Measurements from ENCODE around the gene MRPL4.
"Not testable (repeated sequence)": the region's sequence is repeated elsewhere in the genome, so short reads cannot be mapped to it uniquely, and the experiment has no call there.

MRPL4 gene

GRCh38 chr19:10259162-10259905, 7.3 kb downstream of the MRPL4 start:
- in situ Hi-C loops (cut with MboI; ENCODE audit: low sequenced_read_pairs): no loop called here

DNA sequence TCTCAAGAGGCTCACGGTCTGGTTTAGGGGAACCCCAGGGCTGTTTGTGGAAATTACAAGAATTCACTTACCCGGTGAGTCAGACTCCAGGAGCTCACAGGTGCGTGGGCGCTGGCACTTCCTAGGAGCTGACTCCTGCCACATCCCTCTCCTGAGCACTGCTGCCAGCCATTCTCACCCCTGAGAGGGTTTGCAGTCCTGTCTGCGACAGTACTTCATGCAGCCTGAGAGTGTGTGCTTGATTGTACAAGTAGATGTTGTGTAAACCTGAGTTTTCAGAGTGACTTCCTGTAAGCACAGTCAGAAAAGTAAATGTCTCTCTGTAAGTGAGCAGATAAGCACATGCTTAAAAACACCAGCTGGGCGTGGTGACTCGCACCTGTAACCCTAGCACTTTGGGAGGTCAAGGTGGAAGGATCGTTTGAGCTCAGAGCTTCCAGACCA, 8.1 kb downstream of the MRPL4 start:
- in situ Hi-C loops (cut with MboI; ENCODE audit: low sequenced_read_pairs): no loop called here

GRCh38 chr19:10262771-10263170, 10.8 kb downstream of the MRPL4 start:
- in situ Hi-C loops (cut with MboI; ENCODE audit: low sequenced_read_pairs): no loop called here

- in situ Hi-C loops (cut with MboI; ENCODE audit: low sequenced_read_pairs): no loop called here
These were observed 14.7 kb downstream of the MRPL4 start for GRCh38 chr19:10266706-10267105.

GRCh38 chr19:10268071-10268470, 16.1 kb downstream of the MRPL4 start:
- in situ Hi-C loops (cut with MboI; ENCODE audit: low sequenced_read_pairs): no loop called here

DNA sequence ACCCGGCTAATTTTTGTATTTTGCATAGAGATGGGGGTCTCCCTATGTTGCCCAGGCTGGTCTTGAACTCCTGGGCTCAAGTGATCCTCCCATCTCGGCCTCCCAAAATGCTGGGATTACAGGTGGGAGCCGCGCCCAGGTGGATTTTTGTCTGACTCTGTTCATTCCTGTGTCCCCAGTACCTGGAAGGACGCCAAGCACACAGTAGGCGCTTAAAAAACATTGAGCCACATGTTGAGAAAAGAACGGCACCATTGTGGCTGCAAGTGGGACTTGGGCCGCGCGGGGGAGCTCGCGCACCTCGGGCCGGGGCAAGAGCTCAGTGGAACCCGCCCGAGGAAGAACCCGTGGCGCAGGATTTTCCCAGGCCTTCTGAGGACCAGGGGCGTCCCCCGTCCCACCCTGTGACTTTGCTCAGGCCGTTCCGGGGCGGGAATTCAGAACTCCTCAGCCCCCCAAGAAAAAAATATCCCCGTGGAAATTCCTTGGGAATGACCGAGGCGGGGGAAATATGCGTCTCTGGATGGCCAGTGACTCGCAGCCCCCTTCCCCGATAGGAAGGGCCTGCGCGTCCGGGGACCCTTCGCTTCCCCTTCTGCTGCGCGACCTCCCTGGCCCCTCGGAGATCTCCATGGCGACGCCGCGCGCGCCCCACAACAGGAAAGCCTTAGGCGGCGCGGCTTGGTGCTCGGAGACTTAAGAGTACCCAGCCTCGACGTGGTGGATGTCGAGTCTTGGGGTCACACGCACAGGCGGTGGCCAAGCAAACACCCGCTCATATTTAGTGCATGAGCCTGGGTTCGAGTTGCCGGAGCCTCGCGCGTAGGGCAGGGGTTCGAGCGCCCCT, 17.5 kb downstream of the MRPL4 start:
- in situ Hi-C loops (cut with MboI; ENCODE audit: low sequenced_read_pairs): no loop called here

DNA sequence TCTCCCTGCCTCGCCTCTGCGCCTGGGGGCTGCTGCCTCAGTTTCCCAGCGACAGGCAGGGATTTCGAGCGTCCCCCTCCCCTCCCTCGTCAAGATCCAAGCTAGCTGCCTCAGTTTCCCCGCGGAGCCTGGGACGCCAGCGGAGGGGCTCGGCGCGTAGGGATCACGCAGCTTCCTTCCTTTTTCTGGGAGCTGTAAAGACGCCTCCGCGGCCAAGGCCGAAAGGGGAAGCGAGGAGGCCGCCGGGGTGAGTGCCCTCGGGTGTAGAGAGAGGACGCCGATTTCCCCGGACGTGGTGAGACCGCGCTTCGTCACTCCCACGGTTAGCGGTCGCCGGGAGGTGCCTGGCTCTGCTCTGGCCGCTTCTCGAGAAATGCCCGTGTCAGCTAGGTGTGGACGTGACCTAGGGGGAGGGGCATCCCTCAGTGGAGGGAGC, 18.2 kb downstream of the MRPL4 start:
- in situ Hi-C loops (cut with MboI; ENCODE audit: low sequenced_read_pairs): no loop called here

DNA sequence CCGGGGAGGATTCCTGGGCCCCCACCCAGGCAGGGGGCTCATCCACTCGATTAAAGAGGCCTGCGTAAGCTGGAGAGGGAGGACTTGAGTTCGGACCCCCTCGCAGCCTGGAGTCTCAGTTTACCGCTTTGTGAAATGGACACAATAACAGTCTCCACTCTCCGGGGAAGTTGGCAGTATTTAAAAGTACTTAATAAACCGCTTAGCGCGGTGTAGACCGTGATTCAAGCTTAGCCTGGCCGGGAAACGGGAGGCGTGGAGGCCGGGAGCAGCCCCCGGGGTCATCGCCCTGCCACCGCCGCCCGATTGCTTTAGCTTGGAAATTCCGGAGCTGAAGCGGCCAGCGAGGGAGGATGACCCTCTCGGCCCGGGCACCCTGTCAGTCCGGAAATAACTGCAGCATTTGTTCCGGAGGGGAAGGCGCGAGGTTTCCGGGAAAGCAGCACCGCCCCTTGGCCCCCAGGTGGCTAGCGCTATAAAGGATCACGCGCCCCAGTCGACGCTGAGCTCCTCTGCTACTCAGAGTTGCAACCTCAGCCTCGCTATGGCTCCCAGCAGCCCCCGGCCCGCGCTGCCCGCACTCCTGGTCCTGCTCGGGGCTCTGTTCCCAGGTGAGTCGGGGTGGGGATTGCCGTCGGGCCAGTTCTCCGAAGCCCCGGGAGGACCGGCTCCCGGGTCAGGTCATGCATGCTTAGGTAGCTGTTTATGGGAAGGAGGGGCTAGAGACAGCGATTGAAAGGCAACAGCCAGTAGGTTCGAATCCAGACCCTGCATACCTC, 18.8 kb downstream of the MRPL4 start, which contains the start of gene ICAM1:
Gene ICAM1 (plus strand): TSS at position 505 of the 779 bp plus-strand sequence. CDS start 40 bp downstream, at position 545.
- in situ Hi-C loops (cut with MboI; ENCODE audit: low sequenced_read_pairs): no loop called here

GRCh38 chr19:10271543-10272086, 19.6 kb downstream of the MRPL4 start:
- in situ Hi-C loops (cut with MboI; ENCODE audit: low sequenced_read_pairs): no loop called here

DNA sequence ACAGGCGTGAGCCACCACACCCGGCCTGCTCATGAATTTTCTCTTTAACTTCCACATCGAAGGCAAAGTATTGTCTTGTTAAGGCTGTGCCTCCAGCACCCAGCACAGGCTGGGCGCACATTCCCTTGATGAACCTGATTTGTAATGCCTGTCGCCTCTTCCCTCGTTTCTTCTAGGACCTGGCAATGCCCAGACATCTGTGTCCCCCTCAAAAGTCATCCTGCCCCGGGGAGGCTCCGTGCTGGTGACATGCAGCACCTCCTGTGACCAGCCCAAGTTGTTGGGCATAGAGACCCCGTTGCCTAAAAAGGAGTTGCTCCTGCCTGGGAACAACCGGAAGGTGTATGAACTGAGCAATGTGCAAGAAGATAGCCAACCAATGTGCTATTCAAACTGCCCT, 22.6 kb downstream of the MRPL4 start:
- in situ Hi-C loops (cut with MboI; ENCODE audit: low sequenced_read_pairs): no loop called here

- in situ Hi-C loops (cut with MboI; ENCODE audit: low sequenced_read_pairs): no loop called here
These were observed 26.0 kb downstream of the MRPL4 start for GRCh38 chr19:10277795-10278589.

DNA sequence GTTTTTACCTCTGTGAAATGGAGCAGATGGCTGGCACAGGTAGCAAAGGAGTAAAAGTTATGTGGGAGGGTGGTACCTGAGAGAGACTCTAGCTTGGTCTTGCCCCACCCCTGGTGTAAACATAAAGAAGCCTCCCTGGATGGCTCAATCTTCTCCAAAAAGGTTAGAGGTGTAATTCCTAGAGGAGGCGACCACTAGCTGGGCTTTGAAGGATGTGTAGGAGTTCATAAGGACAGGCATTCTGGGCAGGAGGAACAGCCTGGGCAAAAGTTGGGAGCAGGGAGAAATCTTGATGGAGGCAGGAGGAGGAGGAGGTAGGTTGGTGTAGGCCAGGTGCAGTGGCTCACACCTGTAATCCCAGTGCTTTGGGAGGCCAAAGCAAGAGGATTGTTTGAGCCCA, 26.9 kb downstream of the MRPL4 start:
- in situ Hi-C loops (cut with MboI; ENCODE audit: low sequenced_read_pairs): no loop called here

GRCh38 chr19:10279737-10280442, 27.9 kb downstream of the MRPL4 start:
- in situ Hi-C loops (cut with MboI; ENCODE audit: low sequenced_read_pairs): no loop called here

GRCh38 chr19:10282043-10282442, 30.0 kb downstream of the MRPL4 start:
- in situ Hi-C loops (cut with MboI; ENCODE audit: low sequenced_read_pairs): not testable (repeated sequence)

- in situ Hi-C loops (cut with MboI; ENCODE audit: low sequenced_read_pairs): no loop called here
These were observed 31.5 kb downstream of the MRPL4 start for GRCh38 chr19:10283301-10284064.

GRCh38 chr19:10284065-10284959, 32.3 kb downstream of the MRPL4 start:
- in situ Hi-C loops (cut with MboI; ENCODE audit: low sequenced_read_pairs): no loop called here

DNA sequence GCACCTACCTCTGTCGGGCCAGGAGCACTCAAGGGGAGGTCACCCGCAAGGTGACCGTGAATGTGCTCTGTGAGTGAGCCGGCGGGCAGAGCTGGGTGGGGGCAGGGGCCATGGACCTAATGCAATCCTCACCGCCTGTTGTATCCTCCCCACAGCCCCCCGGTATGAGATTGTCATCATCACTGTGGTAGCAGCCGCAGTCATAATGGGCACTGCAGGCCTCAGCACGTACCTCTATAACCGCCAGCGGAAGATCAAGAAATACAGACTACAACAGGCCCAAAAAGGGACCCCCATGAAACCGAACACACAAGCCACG, 32.9 kb downstream of the MRPL4 start:
- in situ Hi-C loops (cut with MboI; ENCODE audit: low sequenced_read_pairs): no loop called here

DNA sequence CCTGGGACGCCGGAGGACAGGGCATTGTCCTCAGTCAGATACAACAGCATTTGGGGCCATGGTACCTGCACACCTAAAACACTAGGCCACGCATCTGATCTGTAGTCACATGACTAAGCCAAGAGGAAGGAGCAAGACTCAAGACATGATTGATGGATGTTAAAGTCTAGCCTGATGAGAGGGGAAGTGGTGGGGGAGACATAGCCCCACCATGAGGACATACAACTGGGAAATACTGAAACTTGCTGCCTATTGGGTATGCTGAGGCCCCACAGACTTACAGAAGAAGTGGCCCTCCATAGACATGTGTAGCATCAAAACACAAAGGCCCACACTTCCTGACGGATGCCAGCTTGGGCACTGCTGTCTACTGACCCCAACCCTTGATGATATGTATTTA, 33.4 kb downstream of the MRPL4 start:
- in situ Hi-C loops (cut with MboI; ENCODE audit: low sequenced_read_pairs): no loop called here

Data from hTERT RPE-1 (cell line).